ENCODE measurements around the gene RGS1. TPM values are rescaled to one million over a fixed set of nuclear protein-coding genes. Genes with fewer than 3 reads are reported as not detected.

RGS1 gene
- total RNA-seq, 1 experiment from 2014 or later: not detected

DNA sequence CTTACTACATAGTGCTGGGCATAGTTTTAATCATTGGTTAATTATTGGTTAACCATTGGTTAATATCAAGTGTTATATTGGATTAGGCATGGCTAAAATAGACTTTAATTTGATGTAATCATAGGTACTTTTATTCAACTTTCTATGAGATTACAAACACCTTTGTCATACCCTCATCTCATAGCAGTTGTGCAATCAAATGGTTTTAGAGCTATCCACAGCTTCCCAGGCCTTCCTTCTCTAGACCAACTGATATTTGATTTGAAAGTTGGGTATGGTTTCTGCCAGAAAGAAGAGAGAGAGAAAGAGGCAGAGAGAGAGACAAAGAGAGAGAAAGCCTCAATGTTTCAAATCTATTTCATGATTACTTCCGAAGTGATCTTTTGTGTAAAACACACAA lies 9.6 kb upstream of the RGS1 start:
- Histone ChIP-seq H3K27me3 (ENCODE audit: control insufficient read depth, insufficient read depth, low read length) (no peaks in the 10 kb centered on the region), H3K4me3 (ENCODE audit: insufficient read depth, low read depth, low read length) (no peak overlapping the region), H3K36me3 (replicated peaks; ENCODE audit: control insufficient read depth, insufficient read depth, low read length) (no peaks in the 10 kb centered on the region)
- no peak for DNase-seq

DNA sequence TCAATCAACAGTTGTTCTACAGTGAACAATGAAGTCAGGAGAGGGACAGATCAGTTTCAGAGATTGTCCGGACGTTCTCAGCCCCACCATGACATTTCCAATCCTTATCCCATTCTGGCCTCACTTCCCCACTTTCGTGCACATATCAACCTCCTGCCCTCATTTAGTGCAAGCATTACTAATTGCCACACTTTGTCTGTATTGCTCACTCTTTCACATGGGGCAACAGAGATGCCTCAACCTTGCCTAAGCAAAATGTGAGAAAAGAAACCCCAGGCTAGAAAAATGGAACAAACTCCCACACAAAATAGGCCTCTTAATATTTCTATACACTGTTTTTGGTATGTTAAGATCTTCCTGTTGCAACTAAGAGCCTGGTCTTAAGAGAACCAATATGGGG lies 8.9 kb upstream of the RGS1 start:
- no peaks in the 10 kb centered on the region for H3K36me3 ChIP-seq (replicated peaks; ENCODE audit: control insufficient read depth, insufficient read depth, low read length)
- H3K27me3 ChIP-seq (ENCODE audit: control insufficient read depth, insufficient read depth, low read length): no peaks in the 10 kb centered on the region
- no peak for DNase-seq
- no peak overlapping the region for H3K4me3 ChIP-seq (ENCODE audit: insufficient read depth, low read depth, low read length)

DNA sequence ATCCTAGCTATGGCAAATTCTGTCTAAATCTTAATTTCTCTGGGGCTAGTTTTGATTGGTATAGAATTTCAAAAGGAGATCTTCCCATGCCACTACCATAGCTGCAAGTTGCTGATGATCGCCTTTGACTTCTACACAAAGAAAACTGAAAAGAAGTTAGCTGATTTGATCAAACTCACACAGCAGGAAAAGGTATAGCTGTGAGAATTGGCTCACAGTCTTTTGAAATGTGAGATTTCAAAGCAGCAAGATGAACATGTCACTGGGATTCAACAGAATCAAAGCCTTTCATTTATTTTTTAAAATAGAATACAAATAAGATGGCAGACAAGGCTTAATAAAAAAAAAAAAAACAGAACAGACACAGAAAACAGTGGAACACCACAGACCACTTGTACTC lies 7.5 kb upstream of the RGS1 start:
- no peak overlapping the region for H3K4me3 ChIP-seq (ENCODE audit: insufficient read depth, low read depth, low read length)

DNA sequence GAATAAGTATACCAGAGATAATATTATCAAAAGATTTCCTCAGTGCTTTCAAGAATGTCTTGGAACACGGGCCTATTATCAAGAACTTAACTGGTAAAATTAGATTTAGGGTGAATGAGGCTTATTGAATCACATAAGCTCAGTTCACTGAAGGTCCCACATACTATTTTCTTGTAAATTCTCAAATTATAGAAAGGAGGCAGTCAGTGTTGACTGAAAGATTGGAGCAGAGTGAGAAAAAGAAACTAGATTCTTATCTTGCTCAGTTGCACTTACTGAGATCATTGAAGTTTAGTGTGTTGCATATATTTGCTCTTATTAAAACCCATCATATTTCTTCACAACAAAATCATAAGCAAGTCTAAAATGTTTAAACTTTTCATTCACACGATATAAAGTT lies 3.9 kb upstream of the RGS1 start:
- no peaks in the 10 kb centered on the region for H3K36me3 ChIP-seq (replicated peaks; ENCODE audit: control insufficient read depth, insufficient read depth, low read length)
- no peaks in the 10 kb centered on the region for H3K27me3 ChIP-seq (ENCODE audit: control insufficient read depth, insufficient read depth, low read length)
- no peak for DNase-seq
- no peak overlapping the region for H3K4me3 ChIP-seq (ENCODE audit: insufficient read depth, low read depth, low read length)

More for the DNA sequence above, 7.5 kb upstream of the RGS1 start:
- no peaks in the 10 kb centered on the region for H3K36me3 ChIP-seq (replicated peaks; ENCODE audit: control insufficient read depth, insufficient read depth, low read length)
- DNase-seq: no peak
- H3K27me3 ChIP-seq (ENCODE audit: control insufficient read depth, insufficient read depth, low read length): no peaks in the 10 kb centered on the region

DNA sequence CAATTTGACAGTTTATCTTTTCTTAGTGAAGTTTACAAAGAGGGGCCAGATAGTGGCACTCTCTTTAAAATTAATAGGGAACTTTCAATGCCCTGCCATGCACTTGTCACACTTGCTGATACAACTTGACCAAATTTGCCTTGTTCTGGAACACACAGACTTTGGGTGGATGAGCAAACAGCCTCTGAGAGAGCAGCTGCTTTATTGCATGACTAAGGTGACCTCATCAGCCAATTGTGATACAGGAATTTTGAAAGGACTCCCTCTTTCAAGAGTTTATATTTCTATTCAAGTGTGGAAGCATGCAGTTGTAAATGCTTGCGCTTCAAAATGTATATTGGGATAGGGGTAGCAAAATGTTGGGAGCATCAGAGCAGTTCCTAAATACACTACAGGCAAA lies 2.1 kb upstream of the RGS1 start:
- Histone ChIP-seq H3K27me3 (ENCODE audit: control insufficient read depth, insufficient read depth, low read length) (no peaks in the 10 kb centered on the region), H3K4me3 (ENCODE audit: insufficient read depth, low read depth, low read length) (no peak overlapping the region), H3K36me3 (replicated peaks; ENCODE audit: control insufficient read depth, insufficient read depth, low read length) (no peaks in the 10 kb centered on the region)
- DNase-seq: no peak

DNA sequence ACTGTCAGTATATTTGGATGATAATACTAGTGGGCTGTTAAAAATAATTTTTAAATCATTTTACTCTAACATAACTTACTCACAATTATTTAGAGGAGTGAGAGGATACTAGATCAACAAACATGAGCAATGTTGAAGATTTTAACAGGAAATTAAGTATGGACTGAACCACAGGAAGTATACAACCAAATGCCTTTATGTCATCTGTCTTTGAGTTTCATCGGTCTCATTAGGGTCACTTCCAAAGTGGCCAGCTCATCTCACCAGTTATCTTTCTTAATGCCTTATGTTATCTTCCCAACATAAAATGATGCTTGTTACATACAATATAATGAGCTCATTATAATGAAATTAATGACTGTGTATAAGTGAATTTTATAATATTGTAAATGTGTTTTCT lies 1.5 kb upstream of the RGS1 start:
- Histone ChIP-seq H3K36me3 (replicated peaks; ENCODE audit: control insufficient read depth, insufficient read depth, low read length) (no peaks in the 10 kb centered on the region), H3K27me3 (ENCODE audit: control insufficient read depth, insufficient read depth, low read length) (no peaks in the 10 kb centered on the region), H3K4me3 (ENCODE audit: insufficient read depth, low read depth, low read length) (no peak overlapping the region)
- DNase-seq: no peak

DNA sequence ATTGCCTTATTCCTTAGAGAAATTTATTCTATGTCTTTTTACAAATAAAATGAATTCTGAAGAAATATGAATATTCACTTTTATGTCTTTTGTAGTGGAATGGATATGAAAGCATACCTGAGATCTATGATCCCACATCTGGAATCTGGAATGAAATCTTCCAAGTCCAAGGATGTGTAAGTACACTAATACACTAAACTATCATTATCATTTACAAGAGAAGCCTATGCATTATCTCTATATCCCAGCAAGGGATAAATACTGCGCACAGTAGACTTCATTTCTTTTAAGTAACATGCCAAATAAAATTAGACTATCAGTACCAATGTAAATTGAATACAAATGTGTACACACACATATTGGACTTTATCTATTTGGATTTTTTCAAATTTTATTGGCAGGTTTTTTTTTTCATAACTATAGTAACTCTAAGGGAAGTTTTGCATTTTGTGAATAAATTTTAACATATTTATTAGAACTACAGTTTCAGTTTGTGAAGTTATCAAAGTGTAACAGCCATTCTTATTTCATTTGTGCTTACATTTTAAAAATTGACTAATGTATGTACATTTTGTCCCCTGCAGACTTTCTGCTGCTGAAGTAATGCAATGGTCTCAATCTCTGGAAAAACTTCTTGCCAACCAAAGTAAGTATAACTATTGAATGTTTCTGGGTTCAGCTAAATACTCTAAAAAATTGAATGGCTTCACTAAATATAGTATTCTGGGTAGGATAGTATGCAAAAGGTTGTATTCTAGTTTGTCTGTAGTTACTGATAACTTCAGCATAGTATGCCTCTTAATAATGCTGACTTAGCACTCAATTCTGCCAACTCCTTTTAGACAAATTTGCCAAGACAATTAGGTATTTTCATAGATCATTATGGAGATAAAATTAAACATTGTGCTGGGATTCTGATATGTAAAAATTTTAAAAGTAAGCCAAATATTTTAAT lies 894 bp downstream of the RGS1 start:
- no peaks in the 10 kb centered on the region for H3K27me3 ChIP-seq (ENCODE audit: control insufficient read depth, insufficient read depth, low read length)
- no peak overlapping the region for H3K4me3 ChIP-seq (ENCODE audit: insufficient read depth, low read depth, low read length)
- H3K36me3 ChIP-seq (replicated peaks; ENCODE audit: control insufficient read depth, insufficient read depth, low read length): no peaks in the 10 kb centered on the region
- no peak for DNase-seq

DNA sequence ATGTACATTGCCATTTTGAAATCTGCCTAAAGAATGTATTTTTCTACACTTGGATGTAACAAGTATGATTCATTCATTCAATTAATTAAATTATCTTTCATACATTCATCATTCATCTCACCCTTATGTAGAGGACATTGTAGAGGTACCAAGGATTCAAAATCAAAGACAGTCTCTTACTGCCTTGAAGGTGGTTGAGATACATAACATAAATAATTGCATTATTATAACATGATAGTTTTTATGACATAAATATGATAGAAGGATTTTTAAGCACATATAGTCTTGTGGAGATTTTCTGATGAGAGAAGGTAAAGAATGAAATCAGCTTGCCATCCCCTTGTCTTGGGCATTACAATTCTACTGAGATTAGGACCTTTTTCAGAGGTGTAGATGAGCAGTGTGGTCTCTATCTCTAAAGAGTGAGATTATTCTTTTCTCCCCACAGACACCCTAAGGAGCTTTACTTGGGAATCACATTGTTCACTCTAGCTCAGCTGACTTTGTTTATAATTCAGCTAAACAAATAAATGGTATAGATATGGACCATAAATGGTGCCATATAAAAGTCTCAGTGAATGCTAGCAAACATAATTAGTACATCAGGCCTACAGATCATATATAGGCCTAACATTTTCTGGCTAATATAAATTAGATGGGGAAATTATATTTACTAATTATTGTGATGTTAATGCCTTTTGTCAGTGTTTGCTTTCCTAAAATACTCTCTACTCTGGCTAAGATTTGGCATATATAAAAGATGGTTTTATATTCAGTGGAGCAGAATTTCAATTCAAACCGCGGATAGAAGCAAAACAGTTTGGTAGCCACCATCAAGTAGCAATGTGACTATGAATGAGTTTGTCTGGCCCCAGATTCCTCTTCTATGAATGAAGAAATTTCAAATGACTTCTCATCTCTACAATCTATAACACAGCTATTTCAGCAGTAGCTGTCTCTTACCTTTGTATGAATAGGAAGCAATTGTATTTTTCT lies 1.9 kb downstream of the RGS1 start:
- H3K27me3 ChIP-seq (ENCODE audit: control insufficient read depth, insufficient read depth, low read length): no peaks in the 10 kb centered on the region
- no peak for DNase-seq
- no peaks in the 10 kb centered on the region for H3K36me3 ChIP-seq (replicated peaks; ENCODE audit: control insufficient read depth, insufficient read depth, low read length)
- H3K4me3 ChIP-seq (ENCODE audit: insufficient read depth, low read depth, low read length): no peak overlapping the region

DNA sequence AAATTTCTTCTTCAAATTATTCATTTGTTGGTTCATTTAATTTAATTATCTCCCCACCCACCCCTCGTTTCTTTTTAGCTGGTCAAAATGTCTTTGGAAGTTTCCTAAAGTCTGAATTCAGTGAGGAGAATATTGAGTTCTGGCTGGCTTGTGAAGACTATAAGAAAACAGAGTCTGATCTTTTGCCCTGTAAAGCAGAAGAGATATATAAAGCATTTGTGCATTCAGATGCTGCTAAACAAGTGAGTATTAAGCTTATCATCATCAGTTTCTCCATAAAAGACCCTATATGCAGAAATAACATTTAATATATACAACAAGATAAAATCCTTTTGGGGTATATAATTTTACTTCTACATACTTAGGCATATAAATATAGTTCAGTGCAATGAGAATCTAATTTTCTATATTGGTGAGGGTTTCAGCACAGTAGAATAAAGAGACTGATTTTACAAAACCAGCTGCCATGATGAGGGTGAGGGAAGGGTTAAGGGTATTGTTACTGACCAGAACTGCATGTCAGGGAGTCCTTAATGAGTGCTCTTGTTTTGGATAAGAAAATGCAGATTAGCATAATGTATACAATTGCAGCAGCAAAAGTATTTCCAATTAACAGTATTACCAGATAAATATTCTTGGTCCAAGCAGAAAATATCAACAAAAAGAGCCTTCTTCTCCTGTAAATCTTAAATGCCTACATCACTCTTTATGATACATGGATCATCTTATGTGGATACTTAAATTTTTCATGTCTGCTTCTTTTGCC lies 2.8 kb downstream of the RGS1 start:
- DNase-seq: no peak
- H3K36me3 ChIP-seq (replicated peaks; ENCODE audit: control insufficient read depth, insufficient read depth, low read length): no peaks in the 10 kb centered on the region
- H3K4me3 ChIP-seq (ENCODE audit: insufficient read depth, low read depth, low read length): no peak overlapping the region
- no peaks in the 10 kb centered on the region for H3K27me3 ChIP-seq (ENCODE audit: control insufficient read depth, insufficient read depth, low read length)

DNA sequence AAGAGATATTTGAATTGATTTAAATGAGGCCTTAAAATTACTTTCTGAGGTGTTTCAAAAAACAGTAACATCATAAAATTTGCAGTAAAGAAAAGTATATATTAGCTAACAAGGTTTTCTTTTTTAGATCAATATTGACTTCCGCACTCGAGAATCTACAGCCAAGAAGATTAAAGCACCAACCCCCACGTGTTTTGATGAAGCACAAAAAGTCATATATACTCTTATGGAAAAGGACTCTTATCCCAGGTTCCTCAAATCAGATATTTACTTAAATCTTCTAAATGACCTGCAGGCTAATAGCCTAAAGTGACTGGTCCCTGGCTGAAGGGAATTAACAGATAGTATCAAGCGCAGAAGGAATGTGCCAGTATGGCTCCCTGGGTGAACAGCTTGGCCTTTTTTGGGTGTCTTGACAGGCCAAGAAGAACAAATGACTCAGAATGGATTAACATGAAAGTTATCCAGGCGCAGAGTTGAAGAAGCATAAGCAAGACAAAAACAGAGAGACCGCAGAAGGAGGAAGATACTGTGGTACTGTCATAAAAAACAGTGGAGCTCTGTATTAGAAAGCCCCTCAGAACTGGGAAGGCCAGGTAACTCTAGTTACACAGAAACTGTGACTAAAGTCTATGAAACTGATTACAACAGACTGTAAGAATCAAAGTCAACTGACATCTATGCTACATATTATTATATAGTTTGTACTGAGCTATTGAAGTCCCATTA lies 3.6 kb downstream of the RGS1 start:
- no peak for DNase-seq
- Histone ChIP-seq H3K27me3 (ENCODE audit: control insufficient read depth, insufficient read depth, low read length) (no peaks in the 10 kb centered on the region), H3K4me3 (ENCODE audit: insufficient read depth, low read depth, low read length) (no peak overlapping the region), H3K36me3 (replicated peaks; ENCODE audit: control insufficient read depth, insufficient read depth, low read length) (no peaks in the 10 kb centered on the region)

DNA sequence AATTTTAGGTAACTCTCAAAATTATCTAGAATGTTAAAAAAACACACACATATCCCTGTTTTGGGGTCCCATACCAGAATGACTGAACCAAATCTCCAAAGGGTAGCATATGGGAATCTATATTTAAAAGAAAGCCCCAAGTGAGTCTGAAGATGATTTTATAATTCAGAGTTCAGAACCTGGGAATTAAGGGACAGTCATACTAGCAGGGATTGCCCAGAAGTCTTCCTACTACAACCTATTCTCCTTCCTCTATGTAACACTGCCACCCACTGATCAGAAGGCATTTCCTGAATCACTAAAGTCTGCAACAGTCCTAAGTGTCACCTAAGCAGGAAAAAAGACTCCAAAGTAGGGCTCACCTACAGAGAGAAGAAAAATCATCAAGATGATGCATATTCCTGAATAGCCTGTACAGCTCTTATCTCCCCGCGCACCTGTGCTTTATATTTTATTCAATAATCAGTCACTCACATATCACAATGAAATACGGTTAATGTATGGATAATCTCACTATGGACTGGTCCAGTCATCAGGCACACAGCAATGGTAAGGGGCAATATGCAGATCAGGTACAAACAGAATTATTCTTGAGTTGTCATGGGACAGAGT lies 4.9 kb downstream of the RGS1 start:
- no peak overlapping the region for H3K4me3 ChIP-seq (ENCODE audit: insufficient read depth, low read depth, low read length)
- no peaks in the 10 kb centered on the region for H3K36me3 ChIP-seq (replicated peaks; ENCODE audit: control insufficient read depth, insufficient read depth, low read length)
- no peaks in the 10 kb centered on the region for H3K27me3 ChIP-seq (ENCODE audit: control insufficient read depth, insufficient read depth, low read length)
- peak; percentile 4 for DNase-seq

DNA sequence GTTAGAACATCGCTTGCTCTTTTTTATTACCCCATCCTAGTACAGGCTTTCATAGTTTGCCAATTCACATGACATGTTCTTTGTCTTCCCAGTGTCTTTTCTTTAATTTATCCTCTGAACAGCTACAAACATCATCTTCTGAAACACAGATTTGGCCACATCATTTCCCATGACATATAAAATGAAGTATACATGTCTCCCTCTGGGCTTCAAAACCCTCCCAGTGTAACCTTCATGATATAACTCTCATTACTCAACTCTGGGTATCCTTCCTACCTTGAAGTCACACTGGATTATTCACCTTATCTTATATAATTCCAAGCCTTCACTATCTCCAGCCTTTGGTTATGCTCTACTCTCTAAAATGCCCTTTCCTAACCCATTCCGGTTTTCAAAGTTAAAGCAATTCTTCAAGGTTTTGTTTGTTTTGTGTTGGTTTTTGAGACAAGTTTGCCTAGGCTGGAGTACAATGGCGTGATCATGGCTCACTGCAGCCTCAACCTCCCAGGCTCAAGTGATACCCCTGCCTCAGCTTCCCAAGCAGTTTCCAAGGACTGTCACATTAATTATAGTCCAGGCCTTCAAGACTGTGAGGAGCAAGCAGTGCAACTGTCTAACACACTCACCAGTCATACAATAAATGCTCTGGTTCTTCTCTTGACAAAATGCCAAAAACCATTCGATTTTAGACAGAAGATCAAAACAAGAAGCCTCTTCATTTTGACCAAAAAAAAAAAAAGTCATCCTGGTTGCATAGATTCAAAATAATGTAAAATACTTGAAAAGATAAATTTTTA lies 5.8 kb downstream of the RGS1 start:
- Histone ChIP-seq H3K4me3 (ENCODE audit: insufficient read depth, low read depth, low read length) (no peak overlapping the region), H3K36me3 (replicated peaks; ENCODE audit: control insufficient read depth, insufficient read depth, low read length) (no peaks in the 10 kb centered on the region), H3K27me3 (ENCODE audit: control insufficient read depth, insufficient read depth, low read length) (no peaks in the 10 kb centered on the region)
- DNase-seq: no peak

DNA sequence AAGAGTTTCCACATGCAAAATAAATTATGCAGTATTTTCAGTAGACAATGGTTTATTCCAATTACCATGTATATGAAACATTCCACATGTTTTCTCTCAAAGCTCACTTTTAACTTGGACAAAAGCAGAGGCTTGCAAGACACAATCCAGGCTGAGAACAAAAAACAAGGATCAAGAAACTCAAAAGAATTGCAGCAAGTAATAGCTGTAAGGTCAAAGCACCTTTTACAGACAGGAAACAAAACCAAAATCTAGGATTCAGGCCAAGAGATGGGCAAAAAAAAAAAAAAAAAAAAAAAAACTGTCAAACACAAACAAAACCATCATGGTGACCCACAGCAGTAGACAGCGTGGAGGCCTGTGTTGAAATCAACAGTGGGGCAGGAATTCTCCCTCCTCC lies 9.3 kb downstream of the RGS1 start:
- H3K4me3 ChIP-seq (ENCODE audit: insufficient read depth, low read depth, low read length): no peak overlapping the region
- no peaks in the 10 kb centered on the region for H3K27me3 ChIP-seq (ENCODE audit: control insufficient read depth, insufficient read depth, low read length)
- DNase-seq: no peak
- no peaks in the 10 kb centered on the region for H3K36me3 ChIP-seq (replicated peaks; ENCODE audit: control insufficient read depth, insufficient read depth, low read length)

Data from H7 (cell line).